ENCODE results near the gene ANGPT4.
"Not testable (repeated sequence)": the region's sequence is repeated elsewhere in the genome, so short reads cannot be mapped to it uniquely, and the experiment has no call there.

Gene ANGPT4

GRCh38 chr20:871436-871835 lies 44.7 kb downstream of the ANGPT4 start:
- DNase-seq, result no peak

- no peak for DNase-seq
Measured at GRCh38 chr20:870758-871157, 45.4 kb downstream of the ANGPT4 start.

- DNase-seq, result no peak
Measured at GRCh38 chr20:869606-870005, 46.5 kb downstream of the ANGPT4 start.

- no peak for DNase-seq
Measured at GRCh38 chr20:868279-868678, 47.9 kb downstream of the ANGPT4 start.

GRCh38 chr20:865440-865839 lies 50.7 kb downstream of the ANGPT4 start:
- no peak for DNase-seq

GRCh38 chr20:860891-861290 lies 55.2 kb downstream of the ANGPT4 start:
- DNase-seq, result no peak

- no peak for DNase-seq
Measured at GRCh38 chr20:859751-860231, 56.3 kb downstream of the ANGPT4 start.

GRCh38 chr20:858011-858410 lies 58.1 kb downstream of the ANGPT4 start:
- DNase-seq, result no peak

GRCh38 chr20:856361-856775 lies 59.8 kb downstream of the ANGPT4 start:
- DNase-seq, result no peak

GRCh38 chr20:855466-856360 lies 60.4 kb downstream of the ANGPT4 start:
- no peak for DNase-seq

GRCh38 chr20:854601-855000 lies 61.5 kb downstream of the ANGPT4 start:
- no peak for DNase-seq

GRCh38 chr20:853406-853996 lies 62.6 kb downstream of the ANGPT4 start:
- DNase-seq, result no peak

GRCh38 chr20:848731-849130 lies 67.4 kb downstream of the ANGPT4 start:
- not testable (repeated sequence) for DNase-seq

GRCh38 chr20:848193-848592 lies 67.9 kb downstream of the ANGPT4 start:
- DNase-seq, result no peak

GRCh38 chr20:846894-847278 lies 69.2 kb downstream of the ANGPT4 start:
- DNase-seq, result no peak

GRCh38 chr20:845941-846893 lies 69.9 kb downstream of the ANGPT4 start:
- no peak for DNase-seq

GRCh38 chr20:845226-845868 lies 70.8 kb downstream of the ANGPT4 start:
- no peak for DNase-seq

GRCh38 chr20:844473-845225 lies 71.5 kb downstream of the ANGPT4 start:
- DNase-seq, result peak; percentile 94

GRCh38 chr20:843912-844311 lies 72.2 kb downstream of the ANGPT4 start:
- no peak for DNase-seq

- DNase-seq, result no peak
Measured at GRCh38 chr20:842547-842940, 73.6 kb downstream of the ANGPT4 start.

GRCh38 chr20:841568-842546 lies 74.3 kb downstream of the ANGPT4 start:
- DNase-seq, result no peak

Measured in NCI-H1092 treated with DMSO at 0.1 percent for 48 hours (cell line).